ENCODE measurements around the gene MUC2.

- TF ChIP-seq CTCF (conservative IDR thresholded peaks at IDR 0.05; ENCODE audit: low read depth, low read length) = no peak
- TF ChIP-seq EZH2 (IDR thresholded peaks at IDR 0.05; ENCODE audit: borderline replicate concordance, low read depth, low read length, poor library complexity, severe bottlenecking) = no peak
These were observed 32.9 kb downstream of the MUC2 start for GRCh38 chr11:1107316-1108245.
